AG09319 (cell line): ENCODE results near the gene ITGB3BP.

ENCODE experiments used
- DNase-seq: peaks from one replicate; pipeline ENCODE4 v3.0.0-alpha.2; 2010; ENCODE audit warnings: low read depth; ENCODE audit errors: extremely low read depth
- CTCF ChIP-seq: IDR thresholded peaks from 2 replicates; pipeline ENCODE4 v1.5.1; 2011; ENCODE audit warnings: low read depth, mild to moderate bottlenecking, inconsistent platforms, low read length, moderate library complexity

Gene ITGB3BP

GRCh38 chr1:63407002-63407401 is 116.0 kb downstream of the ITGB3BP start:
- TF ChIP-seq CTCF = no peak

GRCh38 chr1:63405987-63406386 is 117.0 kb downstream of the ITGB3BP start:
- DNase-seq = no peak
- no peak for TF ChIP-seq CTCF

More at GRCh38 chr1:63407002-63407401, 116.0 kb downstream of the ITGB3BP start:
- DNase-seq = no peak

- no peak for TF ChIP-seq CTCF
- no peak for DNase-seq
Observed at GRCh38 chr1:63405021-63405420, 118.0 kb downstream of the ITGB3BP start.

GRCh38 chr1:63403386-63403785 is 119.6 kb downstream of the ITGB3BP start:
- TF ChIP-seq CTCF = no peak
- DNase-seq = no peak

GRCh38 chr1:63401945-63402344 is 121.1 kb downstream of the ITGB3BP start:
- no peak for TF ChIP-seq CTCF
- DNase-seq = no peak
